ENCODE results near the gene COL2A1. TPM values are rescaled to one million over a fixed set of nuclear protein-coding genes. Genes with fewer than 3 reads are reported as not detected.

Gene COL2A1
- total RNA-seq (under 1 TPM in 1 of 10 donors, not detected in 9; 0.17 TPM), polyA plus RNA-seq (under 1 TPM; 0.03 to 0.07 TPM)
- long read RNA-seq, donor 1 = 0 reads
- long read RNA-seq, donor 2 = 0 reads
- long read RNA-seq, donor 3 = 0 reads

- intact Hi-C loops (cut with DNase I) = no loop called here
- H3K27me3 ChIP-seq = peaks cover 16 to 99% (median 68%) of the 10 kb centered on the region in 7 donors
Observed at GRCh38 chr12:48004053-48004941, at the start of gene COL2A1. Gene COL2A1 (minus strand): TSS chr12:48004476. CDS start chr12:48004321, 155 bp downstream.

GRCh38 chr12:48053883-48054282 is 49.6 kb upstream of the COL2A1 start:
- 94% methylated on average over 4 of the region's 4 CpGs for WGBS, 2 donors

More at GRCh38 chr12:48004053-48004941, at the start of gene COL2A1:
- Histone ChIP-seq H3K27ac (no peak within 1 kb of the TSS), H3K9me3 (no peaks in the 10 kb centered on the region), H3K4me3 (peak within 1 kb of the TSS; percentile 21 to 50 (median 46)), H3K4me1 (peaks cover 7 to 46% (median 43%) of the 10 kb centered on the region in 9 donors), H3K36me3 (no peaks in the 10 kb centered on the region)
- DNase-seq (no peak), ATAC-seq (peak in 3 of 8 donors; percentile 8 to 35 (median 11))
- TF ChIP-seq CTCF (IDR thresholded peaks at IDR 0.05) = no peak
- 2 to 3% methylated on average over 80 to 83 of the region's 83 CpGs for WGBS, 2 donors

GRCh38 chr12:48053122-48053521 is 48.8 kb upstream of the COL2A1 start:
- ATAC-seq (no peak), DNase-seq (no peak)
- no peaks in the 10 kb centered on the region for H3K9me3 ChIP-seq
- H3K27ac ChIP-seq = no peak overlapping the region
- peaks cover 0 to 50% (median under 1%) of the 10 kb centered on the region in 9 donors for H3K36me3 ChIP-seq
- peaks cover 0 to 12% (median 3%) of the 10 kb centered on the region in 9 donors for H3K4me1 ChIP-seq
- no peak overlapping the region for H3K4me3 ChIP-seq
- 98 to 100% methylated on average over 3 of the region's 3 CpGs for WGBS, 2 donors
- H3K27me3 ChIP-seq = no peaks in the 10 kb centered on the region
- intact Hi-C loops (cut with DNase I) = no loop called here
- TF ChIP-seq CTCF (IDR thresholded peaks at IDR 0.05) = no peak

More at GRCh38 chr12:48053883-48054282, 49.6 kb upstream of the COL2A1 start:
- H3K36me3 ChIP-seq = peaks cover 0 to 50% (median 6%) of the 10 kb centered on the region in 9 donors
- no peak overlapping the region for H3K4me3 ChIP-seq
- H3K9me3 ChIP-seq = peaks cover 0 to 7% (median 0%) of the 10 kb centered on the region in 11 donors
- DNase-seq = no peak
- TF ChIP-seq CTCF (IDR thresholded peaks at IDR 0.05) = no peak
- ATAC-seq = no peak
- intact Hi-C loops (cut with DNase I) = no loop called here
- no peaks in the 10 kb centered on the region for H3K27me3 ChIP-seq
- peaks cover 0 to 12% (median 3%) of the 10 kb centered on the region in 9 donors for H3K4me1 ChIP-seq
- H3K27ac ChIP-seq = no peak overlapping the region

GRCh38 chr12:48051681-48052080 is 47.4 kb upstream of the COL2A1 start:
- no peak for TF ChIP-seq CTCF (IDR thresholded peaks at IDR 0.05)
- H3K9me3 ChIP-seq = no peaks in the 10 kb centered on the region
- H3K27me3 ChIP-seq = no peaks in the 10 kb centered on the region
- peaks cover 0 to 62% (median 13%) of the 10 kb centered on the region in 9 donors for H3K36me3 ChIP-seq
- 100% methylated on average over 2 of the region's 2 CpGs for WGBS, 2 donors
- no peak for ATAC-seq
- intact Hi-C loops (cut with DNase I) = no loop called here
- H3K4me3 ChIP-seq = no peak overlapping the region
- peaks cover 0 to 12% (median 3%) of the 10 kb centered on the region in 9 donors for H3K4me1 ChIP-seq
- H3K27ac ChIP-seq = no peak overlapping the region
- DNase-seq = no peak
